Loucy (cell line): ENCODE data around the gene FAIM.
"Not testable (repeated sequence)": the region's sequence is repeated elsewhere in the genome, so short reads cannot be mapped to it uniquely, and the experiment has no call there.

Experiments used
- H2AFZ ChIP-seq: fragments of 200-600 bp; sonication (generic); 2 replicates; pipeline ENCODE4 v1.6.0; 2016; ENCODE audit warnings: antibody characterized with exemption, mild to moderate bottlenecking, low read length, moderate library complexity
- H3F3A ChIP-seq: fragments of 200-600 bp; 2 replicates; pipeline ENCODE4 v1.6.0; 2016; ENCODE audit warnings: antibody characterized with exemption, low read depth, mild to moderate bottlenecking
- H3K27me3 ChIP-seq: fragments of 200-600 bp; sonication (generic); 2 replicates; pipeline ENCODE4 v1.6.1; 2014; ENCODE audit warnings: low read length, mild to moderate bottlenecking; ENCODE audit not compliant: insufficient read depth, poor library complexity, severe bottlenecking
- H3K36me3 ChIP-seq: fragments of 200-600 bp; sonication (generic); 2 replicates; pipeline ENCODE4 v1.6.1; 2016; ENCODE audit warnings: low read length; ENCODE audit not compliant: insufficient read depth
- H3K4me1 ChIP-seq: fragments of 200-600 bp; sonication (generic); 2 replicates; pipeline ENCODE4 v1.5.1; 2014; ENCODE audit warnings: low read length, mild to moderate bottlenecking; ENCODE audit not compliant: insufficient read depth, poor library complexity, severe bottlenecking
- H3K4me2 ChIP-seq: fragments of 200-600 bp; sonication (generic); 2 replicates; pipeline ENCODE4 v1.6.0; 2014; ENCODE audit warnings: antibody characterized with exemption, low read length, low read depth, mild to moderate bottlenecking; ENCODE audit not compliant: poor library complexity, severe bottlenecking
- H3K4me3 ChIP-seq: fragments of 200-600 bp; sonication (generic); 2 replicates; pipeline ENCODE4 v1.5.1; 2014; ENCODE audit warnings: low read length, mild to moderate bottlenecking, mixed read lengths; ENCODE audit not compliant: poor library complexity, severe bottlenecking
- H3K79me2 ChIP-seq: fragments of 200-600 bp; sonication (generic); 2 replicates; pipeline ENCODE4 v1.6.1; 2014; ENCODE audit warnings: low read length; ENCODE audit not compliant: insufficient read depth
- H3K9ac ChIP-seq: fragments of 200-600 bp; sonication (generic); 2 replicates; pipeline ENCODE4 v1.6.0; 2014; ENCODE audit warnings: mild to moderate bottlenecking, low read depth, low read length, moderate library complexity; ENCODE audit not compliant: poor library complexity, severe bottlenecking
- H3K9me2 ChIP-seq: fragments of 200-600 bp; sonication (generic); replicated peaks from 2 replicates; pipeline ENCODE4 v1.6.1; 2016; ENCODE audit warnings: low read depth, low read length, mixed read lengths
- H3K9me3 ChIP-seq: fragments of 200-600 bp; sonication (generic); 2 replicates; pipeline ENCODE4 v1.6.1; 2014; ENCODE audit warnings: mild to moderate bottlenecking, antibody characterized with exemption, low read length, low read depth; ENCODE audit not compliant: insufficient read depth
- H4K20me1 ChIP-seq: fragments of 200-600 bp; sonication (generic); 2 replicates; pipeline ENCODE4 v1.6.0; 2014; ENCODE audit warnings: antibody characterized with exemption, low read length, mild to moderate bottlenecking; ENCODE audit not compliant: insufficient read depth, poor library complexity, severe bottlenecking
- CTCF ChIP-seq: fragments of 200-600 bp; sonication (generic); conservative IDR thresholded peaks from 2 replicates; pipeline ENCODE4 v1.5.1; 2014; ENCODE audit warnings: mild to moderate bottlenecking, antibody characterized with exemption, low read length
- EZH2phosphoT487 ChIP-seq: fragments of 200-600 bp; IDR thresholded peaks from 2 replicates; pipeline ENCODE4 v1.6.1; 2018; ENCODE audit warnings: antibody characterized with exemption, mild to moderate bottlenecking, moderate library complexity, borderline replicate concordance

The FAIM gene

GRCh38 chr3:138594150-138594934 lies 14.2 kb upstream of the FAIM start, which contains the start of gene CEP70:
TSS of gene CEP70 (minus strand) at chr3:138594260. CDS start at chr3:138572927, 21,333 bp downstream.
- TF ChIP-seq CTCF (peak; percentile 88), EZH2phosphoT487 (no peak)
- peaks cover 2% of the 10 kb centered on the region; the same call in 1 of the 2 replicates for H3F3A ChIP-seq
- H3K9me2 ChIP-seq: no peaks in the 10 kb centered on the region
- peaks cover 4% of the 10 kb centered on the region; the same call in 1 of the 2 replicates for H3K9me3 ChIP-seq
- peaks cover 47% of the 10 kb centered on the region for H3K79me2 ChIP-seq
- peaks cover 12% of the 10 kb centered on the region for H4K20me1 ChIP-seq
- H3K4me1 ChIP-seq: peaks cover 43% of the 10 kb centered on the region
- no peaks in the 10 kb centered on the region for H3K36me3 ChIP-seq
- H3K9ac ChIP-seq: peak within 1 kb of the TSS; percentile 85
- peak within 1 kb of the TSS; percentile 96 for H2AFZ ChIP-seq
- peak within 1 kb of the TSS; percentile 91 for H3K4me3 ChIP-seq
- no peaks in the 10 kb centered on the region for H3K27me3 ChIP-seq
- peak within 1 kb of the TSS; percentile 95 for H3K4me2 ChIP-seq

GRCh38 chr3:138594935-138595610 lies 13.5 kb upstream of the FAIM start:
- peaks cover 4% of the 10 kb centered on the region; the same call in 1 of the 2 replicates for H3K9me3 ChIP-seq
- peak overlapping the region; percentile 85 for H3K9ac ChIP-seq
- H3F3A ChIP-seq: peaks cover 2% of the 10 kb centered on the region; the same call in 1 of the 2 replicates
- no peaks in the 10 kb centered on the region for H3K36me3 ChIP-seq
- H3K79me2 ChIP-seq: peaks cover 40% of the 10 kb centered on the region
- no peak overlapping the region for H2AFZ ChIP-seq
- H3K27me3 ChIP-seq: no peaks in the 10 kb centered on the region
- peak overlapping the region; percentile 81 for H3K4me2 ChIP-seq
- H3K4me1 ChIP-seq: peaks cover 36% of the 10 kb centered on the region
- H3K4me3 ChIP-seq: peak overlapping the region; percentile 91
- H3K9me2 ChIP-seq: no peaks in the 10 kb centered on the region
- H4K20me1 ChIP-seq: peaks cover 12% of the 10 kb centered on the region
- TF ChIP-seq CTCF (no peak), EZH2phosphoT487 (no peak)

- H3K9ac ChIP-seq, H3K36me3 ChIP-seq, H3F3A ChIP-seq, H3K4me3 ChIP-seq, H2AFZ ChIP-seq, H4K20me1 ChIP-seq, H3K9me3 ChIP-seq, H3K27me3 ChIP-seq, H3K4me2 ChIP-seq, H3K9me2 ChIP-seq: not testable (repeated sequence)
- peaks cover 17% of the 10 kb centered on the region for H3K79me2 ChIP-seq
- H3K4me1 ChIP-seq: peaks cover 15% of the 10 kb centered on the region
Observed at GRCh38 chr3:138597186-138597976, 11.2 kb upstream of the FAIM start.
